Right lobe of liver (tissue), 6 donors: Measurements from ENCODE around the gene ATAD2B. TPM values are rescaled to one million over a fixed set of nuclear protein-coding genes. Genes with fewer than 3 reads are reported as not detected.

Experiments used
- ATAC-seq, 4 donors: fragments of 200-7000 bp; cut with Tn5 transposase; one replicate each; pipeline ENCODE4 v1.9.1; 2020; ENCODE audit warnings: mild to moderate bottlenecking in 4 of 4, moderate library complexity in 4 of 4
- DNase-seq, 3 donors: peaks; one replicate each; pipeline ENCODE4 v3.0.0-alpha.2; 2020
- H3K27ac ChIP-seq, 3 donors: fragments of 200-600 bp; one replicate each; pipeline ENCODE4 v1.8.0; 2022
- H3K27me3 ChIP-seq, 2 donors: fragments of 200-600 bp; one replicate each; pipeline ENCODE4 v1.8.0; 2022
- H3K36me3 ChIP-seq, 4 donors: fragments of 200-600 bp; sonication (generic) in 1 of 4; one replicate each; pipeline versions ENCODE4 v1.5.1 to v1.8.0; 2017 to 2022; ENCODE audit warnings: control low read depth in 1 of 4
- H3K4me1 ChIP-seq, 4 donors: fragments of 200-600 bp; sonication (generic) in 1 of 4; one replicate each; pipeline versions ENCODE4 v1.5.1 to v1.8.0; 2017 to 2022; ENCODE audit warnings: control low read depth in 1 of 4
- H3K4me3 ChIP-seq, 3 donors: fragments of 200-600 bp; one replicate each; pipeline ENCODE4 v1.8.0; 2022
- H3K9me3 ChIP-seq, 4 donors: fragments of 200-600 bp; sonication (generic) in 1 of 4; one replicate each; pipeline versions ENCODE4 v1.5.1 to v1.8.0; 2017 to 2022; ENCODE audit warnings: control low read depth in 1 of 4
- CTCF ChIP-seq, 4 donors: fragments of 200-600 bp in 3 of 4; fragments of 450-650 bp in 1 of 4; IDR thresholded peaks; one replicate each; pipeline versions ENCODE4 v1.5.1 to v1.8.0; 2016 to 2022; ENCODE audit warnings: antibody characterized with exemption in 4 of 4, mild to moderate bottlenecking in 2 of 4
- POLR2A ChIP-seq: fragments of 450-650 bp; IDR thresholded peaks from one replicate; pipeline ENCODE4 v1.6.1; 2017; ENCODE audit warnings: antibody characterized with exemption, mild to moderate bottlenecking
- WGBS: methylation state at CpG from one replicate; pipeline ENCODE4 v1.1.6; 2018; ENCODE audit warnings: low coverage, low lambda C conversion rate; ENCODE audit not compliant: insufficient coverage; ENCODE audit errors: missing lambda C conversion rate; 5-methylcytosine and 5-hydroxymethylcytosine counted together
- intact Hi-C, 2 donors: fragments of 100-400 bp; cut with DNase I; formaldehyde crosslinking; loops; one replicate each; pipeline versions ENCODE4 v1.11.2 to v1.14.1; 2022
- total RNA-seq, 6 experiments: library from RNA; depleted of rRNA in 2 of 6; stranded (reverse); fragments of >200 nt in 2 of 6; fragmentation: NEBNext Ultra II Directional in 3 of 6; extraction: Animal tissue kit (Norgen Biotek cat#: 25700) in 3 of 6; gene quantifications; one replicate each; pipeline versions ENCODE4 v1.1.0 to v1.2.4, GENCODE V29; 2016 to 2023
- donor health status: DM: no; HTN: yes; CAD: no.
- donor health status: DM: no; HTN: no; CAD: no.
- donor health status: DM: no; HTN: no; CAD: no.
- donor health status: DM: no; HTN: yes; CAD: no.
- donor health status: DM: no; HTN: yes; CAD: no.

The ATAD2B gene
- total RNA-seq, 6 experiments from 2014 or later = 7.5 to 12.1 (median 8.8) TPM

GRCh38 chr2:23837871-23838270, 89.1 kb downstream of the ATAD2B start:
- intact Hi-C loops = no loop called here
- Histone ChIP-seq H3K4me3 (no peak overlapping the region), H3K27me3 (no peaks in the 10 kb centered on the region), H3K9me3 (no peaks in the 10 kb centered on the region), H3K4me1 (peaks cover 0 to 8% (median 0%) of the 10 kb centered on the region in 4 donors), H3K36me3 (no peaks in the 10 kb centered on the region), H3K27ac (no peak overlapping the region)
- DNase-seq = no peak
- 100% methylated on average over 1 of the region's 1 CpG for WGBS
- no peak for TF ChIP-seq POLR2A
- no peak for TF ChIP-seq CTCF (IDR thresholded peaks at IDR 0.05)
- no peak for ATAC-seq

- WGBS = 86% methylated on average over 1 of the region's 9 CpGs
- no peak overlapping the region for H3K4me3 ChIP-seq
- TF ChIP-seq POLR2A = no peak
- TF ChIP-seq CTCF (IDR thresholded peaks at IDR 0.05) = no peak
- ATAC-seq (peak in 1 of 4 donors; percentile 34), DNase-seq (no peak)
- no peaks in the 10 kb centered on the region for H3K36me3 ChIP-seq
- no peak overlapping the region for H3K27ac ChIP-seq
- H3K27me3 ChIP-seq = no peaks in the 10 kb centered on the region
- peaks cover 0 to 8% (median 0%) of the 10 kb centered on the region in 4 donors for H3K4me1 ChIP-seq
- intact Hi-C loops = no loop called here
- H3K9me3 ChIP-seq = no peaks in the 10 kb centered on the region
Observed at GRCh38 chr2:23836971-23837565, 89.9 kb downstream of the ATAD2B start.

GRCh38 chr2:23836505-23836904, 90.4 kb downstream of the ATAD2B start:
- no peak overlapping the region for H3K27ac ChIP-seq
- TF ChIP-seq CTCF (IDR thresholded peaks at IDR 0.05) (no peak), POLR2A (no peak)
- H3K36me3 ChIP-seq = no peaks in the 10 kb centered on the region
- intact Hi-C loops = no loop called here
- H3K4me3 ChIP-seq = no peak overlapping the region
- no CpG with 5 or more reads among the region's 5 CpGs for WGBS
- peaks cover 0 to 8% (median 0%) of the 10 kb centered on the region in 4 donors for H3K4me1 ChIP-seq
- H3K27me3 ChIP-seq = no peaks in the 10 kb centered on the region
- H3K9me3 ChIP-seq = no peaks in the 10 kb centered on the region
- ATAC-seq = peak in 1 of 4 donors; percentile 10
- DNase-seq = no peak

GRCh38 chr2:23835988-23836387, 90.9 kb downstream of the ATAD2B start:
- peaks cover 0 to 8% (median 0%) of the 10 kb centered on the region in 4 donors for H3K4me1 ChIP-seq
- H3K27me3 ChIP-seq = no peaks in the 10 kb centered on the region
- ATAC-seq = peak; percentile 46 to 65 (median 59)
- DNase-seq = peak in 2 of 3 donors; percentile 23 to 55
- TF ChIP-seq POLR2A (no peak), CTCF (IDR thresholded peaks at IDR 0.05) (no peak)
- H3K36me3 ChIP-seq = no peaks in the 10 kb centered on the region
- intact Hi-C loops = no loop called here
- H3K4me3 ChIP-seq = no peak overlapping the region
- H3K27ac ChIP-seq = no peak overlapping the region
- WGBS = no CpG with 5 or more reads among the region's 9 CpGs
- H3K9me3 ChIP-seq = no peaks in the 10 kb centered on the region
